Measurements from ENCODE around the gene SCAMP2. TPM values are rescaled to one million over a fixed set of nuclear protein-coding genes. Genes with fewer than 3 reads are reported as not detected.
A peak's percentile ranks its signal among the peaks of the same experiment; 100 is the strongest.

Gene SCAMP2
- total and polyA plus RNA-seq, 10 of the 15 experiments (the other 5 are each of a cell fraction or from before 2014, with no cell fraction given) = 10.9 to 158 (median 99.6) TPM

DNA sequence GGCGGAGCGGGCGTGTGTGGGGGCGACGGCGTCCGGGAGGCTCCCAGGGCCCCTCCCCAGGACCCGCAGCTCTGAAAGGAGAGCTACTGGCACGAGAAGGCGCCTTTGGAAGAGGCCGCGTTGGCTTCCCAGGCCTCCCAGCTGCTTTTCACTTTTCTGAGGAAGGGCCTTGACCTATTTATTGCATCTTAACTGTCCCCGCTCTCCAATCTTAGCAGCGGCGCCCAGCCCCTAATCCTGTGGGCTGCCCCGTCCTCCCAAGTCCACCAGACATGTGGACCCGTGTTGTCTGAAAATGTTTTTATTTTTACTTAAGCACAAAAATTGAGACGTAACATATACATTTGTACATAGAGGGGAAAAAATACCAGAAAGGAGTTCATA is 29.7 kb downstream of the SCAMP2 start (continued):
- 0 out of 2 replicates have a peak, but pooled peaks have one; percentile 5 for TF ChIP-seq EED (IDR thresholded peaks at IDR 0.05; ENCODE audit: low read depth)
- no peak for TF ChIP-seq RAD51 (IDR thresholded peaks at IDR 0.05)
- TF ChIP-seq SMAD1 (IDR thresholded peaks at IDR 0.05; ENCODE audit: low read depth, partially characterized antibody) = no peak

DNA sequence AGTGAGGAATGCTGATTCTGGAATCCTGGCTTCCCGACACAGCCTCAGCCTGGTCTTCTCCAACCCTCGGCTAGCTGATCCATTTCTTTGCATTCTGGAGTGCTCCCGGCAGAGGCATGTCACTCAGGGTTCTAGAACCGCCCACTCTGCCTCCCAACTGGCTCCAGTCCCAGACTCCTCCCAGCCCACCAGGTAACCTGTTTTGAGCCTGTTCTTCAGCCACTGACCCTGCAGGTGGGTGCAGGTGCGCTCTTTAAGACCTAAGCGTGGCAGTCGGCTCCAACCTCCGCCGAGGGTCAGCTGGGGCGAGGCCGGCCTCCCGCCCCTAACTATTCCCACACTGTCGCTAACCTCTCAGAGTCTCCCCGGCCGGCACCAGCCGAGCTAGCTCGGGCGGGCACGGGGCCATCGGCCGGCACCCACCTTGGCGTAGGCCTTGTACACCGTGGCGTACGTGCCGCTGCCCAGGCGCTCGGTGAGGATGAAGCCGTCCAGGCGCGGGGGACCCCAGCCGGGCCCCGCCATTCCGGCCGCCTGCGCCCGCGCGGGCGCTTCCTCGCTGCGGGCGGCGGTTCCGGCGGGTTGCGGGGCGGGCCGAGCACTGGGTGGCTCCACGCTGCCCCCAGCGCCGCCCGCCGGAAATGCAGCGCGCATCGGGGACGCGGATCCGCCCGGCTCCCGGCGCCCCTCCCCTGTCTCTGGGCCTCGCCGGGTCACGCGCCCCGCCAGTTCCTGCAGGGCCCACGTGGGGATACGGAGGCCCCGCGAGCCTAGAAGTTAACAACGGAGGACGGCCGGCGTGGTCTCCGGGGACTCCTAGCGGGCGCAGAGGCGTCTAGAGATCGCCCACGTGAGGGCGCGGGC is 30.4 kb downstream of the SCAMP2 start, which contains the start of gene ULK3:
Gene ULK3, minus strand, starts transcription at position 576 of the 864 bp plus-strand sequence. Its CDS starts 51 bp downstream, at position 525.
- ChIA-PET SMC1A (ENCODE audit: uncharacterized antibody, unreplicated experiment) (interaction anchor here (1.2 to 6.1 kb wide), 4 partner anchors 27 to 72 kb away, joined by 3 to 43 read pairs (median 11); no protein-coding TSS in a partner anchor), POLR2A (interaction anchor here (0.5 to 1.6 kb wide), 10 partner anchors 14 to 226 kb away, joined by 3 to 10 read pairs (median 5); no protein-coding TSS in a partner anchor), CTCF (interaction anchor here (0.7 to 6.2 kb wide), 17 partner anchors 9 to 211 kb away, joined by 3 to 59 read pairs (median 5); partner anchors contain the start of gene FAM219B), RAD21 (ENCODE audit: unreplicated experiment) (interaction anchor here (0.9 to 3.1 kb wide), 10 partner anchors 16 to 108 kb away, joined by 3 to 19 read pairs (median 8); partner anchors contain the start of gene FAM219B)
- H3K9me3 ChIP-seq (replicated peaks; ENCODE audit: control insufficient read depth, insufficient read depth, low read length) = no peaks in the 10 kb centered on the region
- FAIRE-seq (no peak), DNase-seq (ENCODE audit: low read depth, low spot score) (no peak), ATAC-seq (peak; percentile 95)
- H3K36me3 ChIP-seq (ENCODE audit: control insufficient read depth in 2 of 2, insufficient read depth in 2 of 2, low read length in 1 of 2) = peaks cover 7 to 18% of the 10 kb centered on the region in 2 experiments; a peak in 3 of 4 replicates
- peaks cover 13% of the 10 kb centered on the region for H3K4me1 ChIP-seq (ENCODE audit: control insufficient read depth, insufficient read depth, low read length)
- H2AFZ ChIP-seq (ENCODE audit: control insufficient read depth, low read depth, low read length) = peak within 1 kb of the TSS; percentile 88
- H3K4me2 ChIP-seq (ENCODE audit: control insufficient read depth, insufficient read depth) = peak within 1 kb of the TSS; percentile 93
- peak within 1 kb of the TSS; percentile 77 for H3K9ac ChIP-seq (ENCODE audit: control insufficient read depth, insufficient read depth, low read length)
- peaks cover 3% of the 10 kb centered on the region; the same call in 1 of the 2 replicates for H3K79me2 ChIP-seq (ENCODE audit: control insufficient read depth, insufficient read depth, low read length)
- H3K4me3 ChIP-seq = peak within 1 kb of the TSS; percentile 86
- no TSS peak for BruUV-seq (replicated peaks)
- in situ Hi-C loops (cut with MboI) (no loop called here), intact Hi-C loops (cut with micrococcal nuclease; ENCODE audit: unreplicated experiment) (loop anchor here (2.0 to 5.0 kb wide), 4 partner anchors 28 to 72 kb away; no protein-coding TSS in a partner anchor)
- peak within 1 kb of the TSS; percentile 80 for H3K27ac ChIP-seq (ENCODE audit: control insufficient read depth, insufficient read depth)
- no peaks in the 10 kb centered on the region for H3K27me3 ChIP-seq (replicated peaks in 1 of 2; ENCODE audit: control insufficient read depth in 2 of 2, insufficient read depth in 2 of 2, low read length in 1 of 2)
- WGBS (ENCODE audit: insufficient coverage, insufficient replicate concordance, low lambda C conversion rate, missing lambda C conversion rate) = 1% methylated on average over 79 of the region's 84 CpGs
- no peaks in the 10 kb centered on the region for H4K20me1 ChIP-seq (ENCODE audit: control insufficient read depth, insufficient read depth)
- TF ChIP-seq, protein P1, sequence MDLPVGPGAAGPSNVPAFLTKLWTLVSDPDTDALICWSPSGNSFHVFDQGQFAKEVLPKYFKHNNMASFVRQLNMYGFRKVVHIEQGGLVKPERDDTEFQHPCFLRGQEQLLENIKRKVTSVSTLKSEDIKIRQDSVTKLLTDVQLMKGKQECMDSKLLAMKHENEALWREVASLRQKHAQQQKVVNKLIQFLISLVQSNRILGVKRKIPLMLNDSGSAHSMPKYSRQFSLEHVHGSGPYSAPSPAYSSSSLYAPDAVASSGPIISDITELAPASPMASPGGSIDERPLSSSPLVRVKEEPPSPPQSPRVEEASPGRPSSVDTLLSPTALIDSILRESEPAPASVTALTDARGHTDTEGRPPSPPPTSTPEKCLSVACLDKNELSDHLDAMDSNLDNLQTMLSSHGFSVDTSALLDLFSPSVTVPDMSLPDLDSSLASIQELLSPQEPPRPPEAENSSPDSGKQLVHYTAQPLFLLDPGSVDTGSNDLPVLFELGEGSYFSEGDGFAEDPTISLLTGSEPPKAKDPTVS (IDR thresholded peaks at IDR 0.05; ENCODE audit: low read depth, low read length) = no peak
- TF ChIP-seq KDM1A (IDR thresholded peaks at IDR 0.05; ENCODE audit: borderline replicate concordance) = no peak
- TF ChIP-seq SMARCA5 (IDR thresholded peaks at IDR 0.05) = no peak; the same call in none of the 2 replicates
- no peak for TF ChIP-seq NRF1 (conservative IDR thresholded peaks at IDR 0.05; ENCODE audit: low read depth, low read length)
- TF ChIP-seq NBN (IDR thresholded peaks at IDR 0.05) = no peak
- TF ChIP-seq IKZF1 (conservative IDR thresholded peaks at IDR 0.05) = peak; percentile 89
- TF ChIP-seq POLR2AphosphoS2 (IDR thresholded peaks at IDR 0.05; ENCODE audit: low read depth, low read length) = peak; percentile 90
- no peak for TF ChIP-seq EP300 (IDR thresholded peaks at IDR 0.05; ENCODE audit: borderline replicate concordance in 1 of 2, control insufficient read depth in 1 of 2, low read depth in 2 of 2, low read length in 2 of 2)
- TF ChIP-seq FOXM1 (IDR thresholded peaks at IDR 0.05; ENCODE audit: low read depth, low read length) = no peak
- no peak for TF ChIP-seq MYB (IDR thresholded peaks at IDR 0.05; ENCODE audit: borderline replicate concordance, low read depth, low read length)
- no peak for TF ChIP-seq YBX1 (IDR thresholded peaks at IDR 0.05)
- TF ChIP-seq, protein P2, sequence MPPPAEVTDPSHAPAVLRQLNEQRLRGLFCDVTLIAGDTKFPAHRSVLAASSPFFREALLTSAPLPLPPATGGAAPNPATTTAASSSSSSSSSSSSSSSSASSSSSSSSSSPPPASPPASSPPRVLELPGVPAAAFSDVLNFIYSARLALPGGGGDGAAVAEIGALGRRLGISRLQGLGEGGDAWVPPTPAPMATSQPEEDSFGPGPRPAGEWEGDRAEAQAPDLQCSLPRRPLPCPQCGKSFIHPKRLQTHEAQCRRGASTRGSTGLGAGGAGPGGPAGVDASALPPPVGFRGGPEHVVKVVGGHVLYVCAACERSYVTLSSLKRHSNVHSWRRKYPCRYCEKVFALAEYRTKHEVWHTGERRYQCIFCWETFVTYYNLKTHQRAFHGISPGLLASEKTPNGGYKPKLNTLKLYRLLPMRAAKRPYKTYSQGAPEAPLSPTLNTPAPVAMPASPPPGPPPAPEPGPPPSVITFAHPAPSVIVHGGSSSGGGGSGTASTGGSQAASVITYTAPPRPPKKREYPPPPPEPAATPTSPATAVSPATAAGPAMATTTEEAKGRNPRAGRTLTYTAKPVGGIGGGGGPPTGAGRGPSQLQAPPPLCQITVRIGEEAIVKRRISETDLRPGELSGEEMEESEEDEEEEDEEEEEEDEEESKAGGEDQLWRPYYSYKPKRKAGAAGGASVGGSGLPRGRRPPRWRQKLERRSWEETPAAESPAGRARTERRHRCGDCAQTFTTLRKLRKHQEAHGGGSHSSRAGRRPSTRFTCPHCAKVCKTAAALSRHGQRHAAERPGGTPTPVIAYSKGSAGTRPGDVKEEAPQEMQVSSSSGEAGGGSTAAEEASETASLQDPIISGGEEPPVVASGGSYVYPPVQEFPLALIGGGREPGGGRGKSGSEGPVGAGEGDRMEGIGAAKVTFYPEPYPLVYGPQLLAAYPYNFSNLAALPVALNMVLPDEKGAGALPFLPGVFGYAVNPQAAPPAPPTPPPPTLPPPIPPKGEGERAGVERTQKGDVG (CRISPR knock-in tag; IDR thresholded peaks at IDR 0.05) = no peak
